ENCODE measurements around the gene KCMF1. TPM values are rescaled to one million over a fixed set of nuclear protein-coding genes. Genes with fewer than 3 reads are reported as not detected.

Gene KCMF1
- total RNA-seq, 1 experiment from 2014 or later = 73.6 TPM

DNA sequence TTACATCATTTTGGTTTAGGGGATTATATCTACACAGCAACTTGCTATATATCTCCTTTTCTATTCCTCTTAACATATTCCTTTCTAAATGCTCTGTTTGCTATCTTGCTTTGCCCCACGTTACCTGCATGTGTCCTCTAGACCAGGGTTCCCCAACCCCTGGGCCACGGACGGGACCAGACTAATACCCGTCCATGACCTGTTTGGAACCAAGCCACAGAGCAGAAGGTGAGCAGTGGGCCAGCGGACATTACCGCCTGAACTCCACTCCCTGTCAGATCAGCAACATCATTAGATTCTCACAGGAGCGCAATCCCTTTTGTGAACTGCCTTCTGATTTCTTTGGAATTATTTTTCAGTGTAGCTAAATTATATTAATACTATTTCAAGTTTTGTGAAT lies 66.7 kb downstream of the KCMF1 start:
- Histone ChIP-seq H3K9me2 (replicated peaks; ENCODE audit: low read length) (no peaks in the 10 kb centered on the region), H4K20me1 (ENCODE audit: low read length) (0 out of 2 replicates have a peak, but pooled peaks cover 3% of the 10 kb centered on the region), H3K27me3 (ENCODE audit: low read length) (no peaks in the 10 kb centered on the region), H3K79me2 (ENCODE audit: low read length) (peaks cover 41% of the 10 kb centered on the region), H3K27ac (ENCODE audit: low read length) (no peak overlapping the region), H3K9ac (ENCODE audit: low read length) (no peak overlapping the region), H2AFZ (ENCODE audit: low read length) (no peak overlapping the region), H3K36me3 (ENCODE audit: low read depth, low read length) (peaks cover 51% of the 10 kb centered on the region), H3K4me3 (ENCODE audit: low read length) (no peak overlapping the region), H3K4me2 (ENCODE audit: low read length) (no peak overlapping the region), H3K9me3 (ENCODE audit: low read length) (no peaks in the 10 kb centered on the region), H3K4me1 (ENCODE audit: insufficient read depth, low read length) (peaks cover 5% of the 10 kb centered on the region; the same call in 1 of the 2 replicates), H3F3A (ENCODE audit: low read length, unreplicated experiment) (no peaks in the 10 kb centered on the region)
- ChIA-PET POLR2A (ENCODE audit: unreplicated experiment) (no interaction called here), CTCF (no interaction called here)
- TF ChIP-seq, protein P1, sequence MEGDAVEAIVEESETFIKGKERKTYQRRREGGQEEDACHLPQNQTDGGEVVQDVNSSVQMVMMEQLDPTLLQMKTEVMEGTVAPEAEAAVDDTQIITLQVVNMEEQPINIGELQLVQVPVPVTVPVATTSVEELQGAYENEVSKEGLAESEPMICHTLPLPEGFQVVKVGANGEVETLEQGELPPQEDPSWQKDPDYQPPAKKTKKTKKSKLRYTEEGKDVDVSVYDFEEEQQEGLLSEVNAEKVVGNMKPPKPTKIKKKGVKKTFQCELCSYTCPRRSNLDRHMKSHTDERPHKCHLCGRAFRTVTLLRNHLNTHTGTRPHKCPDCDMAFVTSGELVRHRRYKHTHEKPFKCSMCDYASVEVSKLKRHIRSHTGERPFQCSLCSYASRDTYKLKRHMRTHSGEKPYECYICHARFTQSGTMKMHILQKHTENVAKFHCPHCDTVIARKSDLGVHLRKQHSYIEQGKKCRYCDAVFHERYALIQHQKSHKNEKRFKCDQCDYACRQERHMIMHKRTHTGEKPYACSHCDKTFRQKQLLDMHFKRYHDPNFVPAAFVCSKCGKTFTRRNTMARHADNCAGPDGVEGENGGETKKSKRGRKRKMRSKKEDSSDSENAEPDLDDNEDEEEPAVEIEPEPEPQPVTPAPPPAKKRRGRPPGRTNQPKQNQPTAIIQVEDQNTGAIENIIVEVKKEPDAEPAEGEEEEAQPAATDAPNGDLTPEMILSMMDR (conservative IDR thresholded peaks at IDR 0.05; ENCODE audit: low read depth, low read length) = no peak
- no peak for TF ChIP-seq EZH2 (IDR thresholded peaks at IDR 0.05; ENCODE audit: low read length, unreplicated experiment)
- no peak for TF ChIP-seq EZH2phosphoT487 (IDR thresholded peaks at IDR 0.05; ENCODE audit: borderline replicate concordance, low read length)
- intact Hi-C loops (cut with micrococcal nuclease) = no loop called here
- no peak for ATAC-seq
- BruUV-seq (replicated peaks) = no TSS peak
- DNase-seq = no peak

DNA sequence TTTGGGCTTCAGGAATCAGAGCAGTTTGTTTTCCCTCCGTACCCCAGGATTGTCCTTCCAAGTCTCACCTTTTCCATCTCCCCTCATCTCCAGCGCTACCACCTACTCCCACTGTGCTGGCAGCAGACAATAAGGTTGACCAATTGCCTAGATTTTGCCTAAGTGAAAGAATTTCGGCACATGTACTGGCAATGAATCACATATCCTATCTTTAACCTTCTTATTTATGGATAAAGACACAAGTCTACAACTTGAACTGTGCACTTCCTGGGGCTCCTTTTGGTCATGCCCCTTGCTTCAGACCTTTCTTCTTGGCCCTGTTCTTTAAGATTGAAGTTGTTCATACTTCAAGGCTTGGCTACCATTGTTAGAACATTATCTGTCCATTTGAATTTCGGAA lies 71.4 kb downstream of the KCMF1 start:
- Histone ChIP-seq H3K4me3 (ENCODE audit: low read length) (no peak overlapping the region), H2AFZ (ENCODE audit: low read length) (no peak overlapping the region), H3K79me2 (ENCODE audit: low read length) (peaks cover 11% of the 10 kb centered on the region), H3K9me2 (replicated peaks; ENCODE audit: low read length) (no peaks in the 10 kb centered on the region), H3K9me3 (ENCODE audit: low read length) (no peaks in the 10 kb centered on the region), H3K9ac (ENCODE audit: low read length) (no peak overlapping the region), H3K27ac (ENCODE audit: low read length) (no peak overlapping the region), H4K20me1 (ENCODE audit: low read length) (no peaks in the 10 kb centered on the region), H3K4me1 (ENCODE audit: insufficient read depth, low read length) (no peaks in the 10 kb centered on the region), H3K4me2 (ENCODE audit: low read length) (no peak overlapping the region), H3K36me3 (ENCODE audit: low read depth, low read length) (peaks cover 46% of the 10 kb centered on the region), H3F3A (ENCODE audit: low read length, unreplicated experiment) (no peaks in the 10 kb centered on the region), H3K27me3 (ENCODE audit: low read length) (no peaks in the 10 kb centered on the region)
- no peak for ATAC-seq
- ChIA-PET CTCF (no interaction called here), POLR2A (ENCODE audit: unreplicated experiment) (no interaction called here)
- BruUV-seq (replicated peaks) = no TSS peak
- TF ChIP-seq, protein P1 (conservative IDR thresholded peaks at IDR 0.05; ENCODE audit: low read depth, low read length) = no peak
- TF ChIP-seq EZH2phosphoT487 (IDR thresholded peaks at IDR 0.05; ENCODE audit: borderline replicate concordance, low read length) (no peak), EZH2 (IDR thresholded peaks at IDR 0.05; ENCODE audit: low read length, unreplicated experiment) (no peak)
- no peak for DNase-seq
- intact Hi-C loops (cut with micrococcal nuclease) = no loop called here

DNA sequence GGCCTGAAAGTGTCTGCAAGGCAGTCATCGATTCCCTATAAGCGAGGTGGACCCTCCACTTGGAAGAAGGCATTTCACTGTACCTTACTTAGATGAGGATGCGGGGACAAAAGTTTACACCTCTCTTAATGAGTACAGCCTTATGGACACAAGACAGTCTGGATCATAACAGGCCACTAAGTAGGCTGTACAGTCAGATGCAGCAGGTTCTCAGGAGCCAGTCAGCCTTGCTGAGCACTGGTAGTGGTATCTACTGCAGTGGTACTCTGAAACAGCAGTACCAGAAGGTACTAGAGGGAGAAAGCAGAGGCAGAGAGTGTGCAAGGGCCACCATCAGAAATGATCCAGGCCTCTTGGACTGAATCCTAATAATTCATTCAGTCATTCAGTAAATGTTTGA lies 77.6 kb downstream of the KCMF1 start:
- DNase-seq (no peak), ATAC-seq (no peak)
- H3K9me3 ChIP-seq (ENCODE audit: low read length) = no peaks in the 10 kb centered on the region
- ChIA-PET CTCF (no interaction called here), POLR2A (ENCODE audit: unreplicated experiment) (no interaction called here)
- H3K27me3 ChIP-seq (ENCODE audit: low read length) = no peaks in the 10 kb centered on the region
- H3K4me3 ChIP-seq (ENCODE audit: low read length) = no peak overlapping the region
- no peak overlapping the region for H2AFZ ChIP-seq (ENCODE audit: low read length)
- H3K4me2 ChIP-seq (ENCODE audit: low read length) = no peak overlapping the region
- H3K4me1 ChIP-seq (ENCODE audit: insufficient read depth, low read length) = peaks cover 14% of the 10 kb centered on the region
- no peak overlapping the region for H3K27ac ChIP-seq (ENCODE audit: low read length)
- peaks cover 58% of the 10 kb centered on the region for H3K36me3 ChIP-seq (ENCODE audit: low read depth, low read length)
- H3K9ac ChIP-seq (ENCODE audit: low read length) = no peak overlapping the region
- intact Hi-C loops (cut with micrococcal nuclease) = no loop called here
- peaks cover 6% of the 10 kb centered on the region for H3F3A ChIP-seq (ENCODE audit: low read length, unreplicated experiment)
- no peaks in the 10 kb centered on the region; the same call in 1 of the 2 replicates for H3K79me2 ChIP-seq (ENCODE audit: low read length)
- H4K20me1 ChIP-seq (ENCODE audit: low read length) = no peaks in the 10 kb centered on the region
- TF ChIP-seq, protein P1 (conservative IDR thresholded peaks at IDR 0.05; ENCODE audit: low read depth, low read length) = no peak
- no peak for TF ChIP-seq EZH2 (IDR thresholded peaks at IDR 0.05; ENCODE audit: low read length, unreplicated experiment)
- no peak for TF ChIP-seq EZH2phosphoT487 (IDR thresholded peaks at IDR 0.05; ENCODE audit: borderline replicate concordance, low read length)
- H3K9me2 ChIP-seq (replicated peaks; ENCODE audit: low read length) = no peaks in the 10 kb centered on the region
- no TSS peak for BruUV-seq (replicated peaks)

All from PC-3 (cell line).